T-cell (primary cell): ENCODE results near the gene SNED1. TPM values are rescaled to one million over a fixed set of nuclear protein-coding genes. Genes with fewer than 3 reads are reported as not detected.

Experiments
- ATAC-seq, 4 experiments: fragments of 200-7000 bp in 3 of 4; fragments of 150-1000 bp in 1 of 4; cut with Tn5 transposase; replicated peaks in 1 of 4; 1 replicate in 3 of 4; 2 replicates in 1 of 4; pipeline ENCODE4 v1.10.0; 2021; ENCODE audit warnings: moderate library complexity in 3 of 4, mild to moderate bottlenecking in 2 of 4, moderate number of reproducible peaks in 1 of 4
- CTCF ChIA-PET, 2 donors: fragments of 300-600 bp; sonication (Branson Sonifier 250); formaldehyde crosslinking; loops; one replicate each; lab custom pipeline; 2022; ENCODE audit warnings: antibody characterized with exemption in 2 of 2; lab: Charles Lee
- POLR2A ChIA-PET, 2 donors: fragments of 300-600 bp; sonication (Branson Sonifier 250); formaldehyde crosslinking; loops; one replicate each; lab custom pipeline; 2022; ENCODE audit warnings: antibody characterized with exemption in 2 of 2; lab: Charles Lee
- DNase-seq, 35 experiments: peaks; one replicate each; pipeline versions ENCODE4 v3.0.0 to v3.0.0-alpha.2; 2013 to 2023
- H3K27ac ChIP-seq: one replicate; pipeline ENCODE4 v1.5.1; 2013; ENCODE audit warnings: low read length
- H3K27me3 ChIP-seq, 2 experiments: replicated peaks in 1 of 2; 1 replicate in 1 of 2; 2 replicates in 1 of 2; pipeline versions ENCODE4 v1.6.1 to v1.7.0; 2013; ENCODE audit warnings: low read length in 1 of 2, mixed read lengths in 1 of 2; ENCODE audit not compliant: control insufficient read depth in 2 of 2, insufficient read depth in 2 of 2; ENCODE audit errors: extremely low read depth in 1 of 2
- H3K36me3 ChIP-seq, 2 donors: 1 replicate in 1 of 2; 2 replicates in 1 of 2; pipeline versions ENCODE4 v1.6.1 to v1.7.0; 2013; ENCODE audit warnings: low read length in 1 of 2; ENCODE audit not compliant: control insufficient read depth in 2 of 2, insufficient read depth in 1 of 2; ENCODE audit errors: extremely low read depth in 1 of 2
- H3K4me1 ChIP-seq, 2 experiments: 1 replicate in 1 of 2; 2 replicates in 1 of 2; pipeline versions ENCODE4 v1.6.1 to v1.7.0; 2013; ENCODE audit warnings: low read length in 2 of 2, mixed read lengths in 1 of 2; ENCODE audit not compliant: insufficient read depth in 2 of 2, control insufficient read depth in 1 of 2; ENCODE audit errors: extremely low read depth in 1 of 2
- H3K4me3 ChIP-seq, 2 donors: 1 replicate in 1 of 2; 2 replicates in 1 of 2; pipeline versions ENCODE4 v1.5.1 to v1.7.0; 2013; ENCODE audit warnings: mild to moderate bottlenecking in 2 of 2, low read length in 1 of 2, moderate library complexity in 1 of 2; ENCODE audit not compliant: control insufficient read depth in 1 of 2; ENCODE audit errors: extremely low read depth in 1 of 2
- H3K9me3 ChIP-seq: 2 replicates; pipeline ENCODE4 v1.7.0; 2013
- H3K27ac Mint-ChIP-seq, 2 donors: one replicate each; pipeline ENCODE4 v1.8.0; 2020 to 2021; ENCODE audit warnings: mild to moderate bottlenecking in 2 of 2, mixed read lengths in 2 of 2
- H3K27me3 Mint-ChIP-seq, 2 donors: one replicate each; pipeline ENCODE4 v1.8.0; 2021 to 2022; ENCODE audit warnings: mixed read lengths in 2 of 2
- H3K36me3 Mint-ChIP-seq: one replicate; pipeline ENCODE4 v1.8.0; 2021; ENCODE audit warnings: mixed read lengths
- H3K4me1 Mint-ChIP-seq, 3 donors: one replicate each; pipeline ENCODE4 v1.8.0; 2020 to 2022; ENCODE audit warnings: mixed read lengths in 3 of 3, mild to moderate bottlenecking in 1 of 3
- H3K4me3 Mint-ChIP-seq, 3 donors: one replicate each; pipeline ENCODE4 v1.8.0; 2020 to 2022; ENCODE audit warnings: mild to moderate bottlenecking in 3 of 3, mixed read lengths in 3 of 3, moderate library complexity in 3 of 3
- H3K9me3 Mint-ChIP-seq, 3 donors: one replicate each; pipeline ENCODE4 v1.8.0; 2020 to 2022; ENCODE audit warnings: mixed read lengths in 3 of 3
- whole genome bisulfite sequencing: methylation state at CpG from one replicate; pipeline ENCODE4 v1.1.5; 2013; ENCODE audit warnings: missing lambda C conversion rate; ENCODE audit not compliant: insufficient coverage; 5-methylcytosine and 5-hydroxymethylcytosine counted together
- total RNA-seq, 35 experiments: library from RNA in 6 of 35; stranded (reverse) in 6 of 35; fragments of 120-200 nt in 1 of 35; gene quantifications; one replicate each; pipeline versions ENCODE4 v1.2.1 to v1.2.4 and lab custom pipeline; 2013 to 2026

SNED1 gene
- total RNA-seq, 5 donors from 2014 or later (not counting 1 experiment from before 2014, with no cell fraction given) = 37.7 to 82.5 (median 69.4) TPM

GRCh38 chr2:240967681-240968621 lies 30.5 kb upstream of the SNED1 start:
- Mint-ChIP-seq H3K4me3 (no peak overlapping the region), H3K4me1 (no peaks in the 10 kb centered on the region), H3K36me3 (no peaks in the 10 kb centered on the region), H3K27me3 (peaks cover 2 to 3% of the 10 kb centered on the region in 2 donors), H3K27ac (no peak overlapping the region), H3K9me3 (no peaks in the 10 kb centered on the region)
- no peak for ATAC-seq
- DNase-seq = no peak
- WGBS = 89% methylated on average over 17 of the region's 34 CpGs
- no peaks in the 10 kb centered on the region for H3K4me1 ChIP-seq
- no peaks in the 10 kb centered on the region for H3K36me3 ChIP-seq
- no peak overlapping the region for H3K27ac ChIP-seq
- no peak overlapping the region for H3K4me3 ChIP-seq
- H3K27me3 ChIP-seq = peaks cover 0 to 35% of the 10 kb centered on the region in 2 experiments
- H3K9me3 ChIP-seq = no peaks in the 10 kb centered on the region
- ChIA-PET POLR2A (no interaction called here), CTCF (no interaction called here)

- ChIA-PET POLR2A (no interaction called here), CTCF (no interaction called here)
- Histone ChIP-seq H3K27me3 (peaks cover 0 to 41% of the 10 kb centered on the region in 2 experiments), H3K4me3 (no peak overlapping the region), H3K4me1 (no peaks in the 10 kb centered on the region), H3K27ac (no peak overlapping the region), H3K36me3 (no peaks in the 10 kb centered on the region), H3K9me3 (no peaks in the 10 kb centered on the region)
- Mint-ChIP-seq H3K27ac (no peak overlapping the region), H3K4me3 (no peak overlapping the region), H3K27me3 (peaks cover 5 to 6% of the 10 kb centered on the region in 2 donors), H3K9me3 (peaks cover 0 to 3% (median 0%) of the 10 kb centered on the region in 3 donors), H3K4me1 (peaks cover 0 to 3% (median 3%) of the 10 kb centered on the region in 3 donors), H3K36me3 (no peaks in the 10 kb centered on the region)
- ATAC-seq (no peak), DNase-seq (no peak)
- WGBS = 83% methylated on average over 13 of the region's 15 CpGs
Measured at GRCh38 chr2:240968731-240969624, 29.4 kb upstream of the SNED1 start.

- Histone ChIP-seq H3K4me1 (peaks cover 4 to 9% of the 10 kb centered on the region in 2 experiments), H3K27ac (no peak overlapping the region), H3K4me3 (no peak overlapping the region), H3K36me3 (no peaks in the 10 kb centered on the region), H3K27me3 (peaks cover 0 to 42% of the 10 kb centered on the region in 2 experiments), H3K9me3 (no peaks in the 10 kb centered on the region)
- peaks cover 7 to 12% of the 10 kb centered on the region in 2 donors for H3K27me3 Mint-ChIP-seq
- H3K27ac Mint-ChIP-seq = no peak overlapping the region
- H3K4me1 Mint-ChIP-seq = peaks cover 8 to 11% (median 10%) of the 10 kb centered on the region in 3 donors
- H3K4me3 Mint-ChIP-seq = no peak overlapping the region
- no peaks in the 10 kb centered on the region for H3K36me3 Mint-ChIP-seq
- ChIA-PET POLR2A (no interaction called here), CTCF (no interaction called here)
- H3K9me3 Mint-ChIP-seq = peaks cover 0 to 3% (median 0%) of the 10 kb centered on the region in 3 donors
- no peak for ATAC-seq
- DNase-seq = no peak
- no CpG with 5 or more reads among the region's 3 CpGs for WGBS
Measured at GRCh38 chr2:240970104-240970503, 28.3 kb upstream of the SNED1 start.

- Mint-ChIP-seq H3K9me3 (peaks cover 0 to 3% (median 0%) of the 10 kb centered on the region in 3 donors), H3K4me3 (no peak overlapping the region), H3K27me3 (peaks cover 7 to 16% of the 10 kb centered on the region in 2 donors), H3K27ac (no peak overlapping the region), H3K4me1 (peaks cover 9 to 15% (median 12%) of the 10 kb centered on the region in 3 donors), H3K36me3 (no peaks in the 10 kb centered on the region)
- ATAC-seq (no peak), DNase-seq (no peak)
- Histone ChIP-seq H3K4me1 (peaks cover 6 to 15% of the 10 kb centered on the region in 2 experiments), H3K4me3 (no peak overlapping the region), H3K9me3 (no peaks in the 10 kb centered on the region), H3K27ac (no peak overlapping the region), H3K36me3 (no peaks in the 10 kb centered on the region), H3K27me3 (peaks cover 0 to 43% of the 10 kb centered on the region in 2 experiments)
- 78% methylated on average over 15 of the region's 15 CpGs for WGBS
- ChIA-PET CTCF (no interaction called here), POLR2A (no interaction called here)
Measured at GRCh38 chr2:240970816-240971215, 27.6 kb upstream of the SNED1 start.

GRCh38 chr2:240972201-240972600 lies 26.2 kb upstream of the SNED1 start:
- no peak overlapping the region for H3K4me3 Mint-ChIP-seq
- no peak overlapping the region for H3K27ac ChIP-seq
- ATAC-seq = no peak
- no peak overlapping the region for H3K27ac Mint-ChIP-seq
- H3K4me1 Mint-ChIP-seq = peaks cover 9 to 15% (median 12%) of the 10 kb centered on the region in 3 donors
- H3K36me3 Mint-ChIP-seq = no peaks in the 10 kb centered on the region
- ChIA-PET CTCF (interaction anchor here in 1 of 2 donors (0.5 kb wide), 1 partner anchor 9 kb away, joined by 3 read pairs; no protein-coding TSS in a partner anchor), POLR2A (no interaction called here)
- no peak overlapping the region for H3K4me3 ChIP-seq
- no peak for DNase-seq
- WGBS = 100% methylated on average over 1 of the region's 11 CpGs
- H3K27me3 ChIP-seq = peaks cover 0 to 37% of the 10 kb centered on the region in 2 experiments
- peaks cover 6 to 15% of the 10 kb centered on the region in 2 experiments for H3K4me1 ChIP-seq
- H3K9me3 ChIP-seq = no peaks in the 10 kb centered on the region
- peaks cover 0 to 3% (median 0%) of the 10 kb centered on the region in 3 donors for H3K9me3 Mint-ChIP-seq
- no peaks in the 10 kb centered on the region for H3K36me3 ChIP-seq
- H3K27me3 Mint-ChIP-seq = peaks cover 7 to 16% of the 10 kb centered on the region in 2 donors
